HG03460 (cell line): ENCODE data around the gene MAF.

Experiments used
- ATAC-seq: cut with Tn5 transposase; IDR thresholded peaks from one replicate; pipeline ENCODE4 v1.9.1; 2021; ENCODE audit not compliant: unreplicated experiment

The MAF gene

GRCh38 chr16:79592186-79592585 lies 8.4 kb downstream of the MAF start:
- no peak for ATAC-seq

GRCh38 chr16:79589601-79590102 lies 10.9 kb downstream of the MAF start:
- ATAC-seq = no peak

GRCh38 chr16:79587897-79588296 lies 12.6 kb downstream of the MAF start:
- no peak for ATAC-seq

GRCh38 chr16:79587296-79587695 lies 13.2 kb downstream of the MAF start:
- no peak for ATAC-seq

GRCh38 chr16:79582789-79583188 lies 17.7 kb downstream of the MAF start:
- no peak for ATAC-seq

- ATAC-seq = no peak
Measured at GRCh38 chr16:79580453-79581191, 19.9 kb downstream of the MAF start.

- no peak for ATAC-seq
Measured at GRCh38 chr16:79576602-79577001, 23.9 kb downstream of the MAF start.

- no peak for ATAC-seq
Measured at GRCh38 chr16:79573884-79574283, 26.7 kb downstream of the MAF start.

- ATAC-seq = no peak
Measured at GRCh38 chr16:79573071-79573470, 27.5 kb downstream of the MAF start.

GRCh38 chr16:79571903-79572535 lies 28.5 kb downstream of the MAF start:
- no peak for ATAC-seq

GRCh38 chr16:79571065-79571902 lies 29.3 kb downstream of the MAF start:
- no peak for ATAC-seq

- ATAC-seq = no peak
Measured at GRCh38 chr16:79564671-79565107, 35.8 kb downstream of the MAF start.

- ATAC-seq = no peak
Measured at GRCh38 chr16:79563921-79564320, 36.6 kb downstream of the MAF start.

- no peak for ATAC-seq
Measured at GRCh38 chr16:79562166-79562823, 38.2 kb downstream of the MAF start.

GRCh38 chr16:79561729-79562128 lies 38.8 kb downstream of the MAF start:
- no peak for ATAC-seq

- no peak for ATAC-seq
Measured at GRCh38 chr16:79560923-79561322, 39.6 kb downstream of the MAF start.

GRCh38 chr16:79560318-79560717 lies 40.2 kb downstream of the MAF start:
- no peak for ATAC-seq

- no peak for ATAC-seq
Measured at GRCh38 chr16:79559532-79559931, 41.0 kb downstream of the MAF start.

GRCh38 chr16:79557421-79557820 lies 43.1 kb downstream of the MAF start:
- no peak for ATAC-seq

- no peak for ATAC-seq
Measured at GRCh38 chr16:79554912-79555311, 45.6 kb downstream of the MAF start.

GRCh38 chr16:79550373-79550772 lies 50.2 kb downstream of the MAF start:
- no peak for ATAC-seq
